ENCODE measurements around the gene ZNF324.

GRCh38 chr19:58479736-58480480 is 13.0 kb downstream of the ZNF324 start:
- TF ChIP-seq CTCF (IDR thresholded peaks at IDR 0.05 in 8 of 11, conservative IDR thresholded peaks at IDR 0.05 in 3 of 11) (no peak), POLR2AphosphoS5 (IDR thresholded peaks at IDR 0.05) (peak in 1 of 3 donors; percentile 7)
